Right lobe of liver (tissue), 4 donors: ENCODE data around the gene VPS52.

Source experiments
- CTCF ChIP-seq, 4 donors: fragments of 200-600 bp in 3 of 4; fragments of 450-650 bp in 1 of 4; IDR thresholded peaks; one replicate each; pipeline versions ENCODE4 v1.5.1 to v1.8.0; 2016 to 2022; ENCODE audit warnings: antibody characterized with exemption in 4 of 4, mild to moderate bottlenecking in 2 of 4
- POLR2A ChIP-seq: fragments of 450-650 bp; IDR thresholded peaks from one replicate; pipeline ENCODE4 v1.6.1; 2017; ENCODE audit warnings: antibody characterized with exemption, mild to moderate bottlenecking
- donor health status: DM: no; HTN: no; CAD: no.
- donor health status: DM: no; HTN: no; CAD: no.
- donor health status: DM: no; HTN: yes; CAD: no.

- TF ChIP-seq POLR2A (no peak), CTCF (IDR thresholded peaks at IDR 0.05) (no peak)
Measured at GRCh38 chr6:33271117-33271467, 584 bp downstream of the VPS52 start.
